HG02981 (cell line): ENCODE data around the gene DEGS1.
"Not testable (repeated sequence)": the region's sequence is repeated elsewhere in the genome, so short reads cannot be mapped to it uniquely, and the experiment has no call there.

Experiments used
- ATAC-seq: cut with Tn5 transposase; IDR thresholded peaks from one replicate; pipeline ENCODE4 v1.9.1; 2021; ENCODE audit warnings: mild to moderate bottlenecking, moderate library complexity; ENCODE audit not compliant: unreplicated experiment

The DEGS1 gene

GRCh38 chr1:224180783-224181452, 2.1 kb upstream of the DEGS1 start:
- no peak for ATAC-seq

GRCh38 chr1:224181453-224181810, 1.6 kb upstream of the DEGS1 start:
- no peak for ATAC-seq

GRCh38 chr1:224182057-224182865, 779 bp upstream of the DEGS1 start:
- peak; percentile 48 for ATAC-seq

DNA sequence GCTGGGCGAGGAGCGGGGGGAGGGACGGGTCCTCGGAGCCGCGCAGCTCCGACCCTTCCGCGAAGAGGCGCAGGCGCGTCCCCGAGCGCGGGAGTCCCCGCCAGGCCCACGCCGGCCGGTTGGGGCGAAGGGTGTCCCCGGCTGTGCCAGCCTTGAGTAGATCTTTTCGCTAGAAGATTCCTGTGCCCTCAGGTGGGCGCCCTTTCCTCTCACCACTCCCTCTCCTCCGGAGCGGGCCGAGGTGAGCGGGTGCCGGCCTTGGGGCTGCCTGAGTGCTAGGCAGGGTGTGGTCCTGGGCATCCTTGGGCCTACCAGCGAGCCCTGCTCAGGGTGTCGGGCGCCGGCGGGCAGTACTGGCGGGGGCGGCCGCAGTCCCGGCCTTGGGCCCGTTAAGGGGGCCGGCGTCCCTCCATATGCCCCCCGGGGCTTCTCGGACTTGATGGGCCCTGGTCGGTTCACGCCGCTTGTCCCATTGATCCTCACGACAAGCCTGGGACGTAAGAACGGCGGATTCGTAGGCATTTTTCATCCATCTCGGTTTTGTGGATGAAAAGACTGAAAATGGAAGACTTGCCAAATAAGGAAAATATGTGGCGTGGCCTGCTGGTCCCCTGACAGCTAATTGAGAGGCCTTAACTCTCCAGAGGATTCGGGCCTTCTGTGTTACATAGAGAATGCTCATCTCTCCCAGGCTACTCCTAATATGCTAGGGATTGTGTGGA, 712 bp downstream of the DEGS1 start:
- ATAC-seq: peak; percentile 37

DNA sequence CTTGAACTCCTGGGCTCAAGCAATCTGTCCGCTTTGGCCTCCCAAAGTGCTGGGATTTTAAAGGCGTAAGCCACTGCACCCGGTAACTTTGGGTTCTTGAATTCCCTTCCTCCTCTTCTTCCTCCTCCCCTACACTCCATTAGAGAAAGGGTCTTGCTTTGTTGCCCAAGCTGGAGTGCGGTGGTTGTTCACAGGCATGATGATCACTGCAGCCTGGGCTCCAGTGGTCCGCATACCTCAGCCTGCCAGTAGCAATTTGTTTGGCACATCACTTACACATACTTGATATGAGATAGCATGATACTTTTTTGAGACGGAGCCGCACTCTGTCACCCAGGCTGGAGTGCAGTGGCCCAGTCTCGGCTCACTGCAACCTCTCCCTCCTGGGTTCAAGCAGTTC, 2.2 kb downstream of the DEGS1 start:
- no peak for ATAC-seq

- peak; percentile 26 for ATAC-seq
These were observed 5.2 kb downstream of the DEGS1 start for GRCh38 chr1:224188286-224188685.

- ATAC-seq: no peak
These were observed 6.5 kb downstream of the DEGS1 start for GRCh38 chr1:224189561-224189960.

GRCh38 chr1:224192082-224192788, 9.2 kb downstream of the DEGS1 start:
- ATAC-seq: no peak

DNA sequence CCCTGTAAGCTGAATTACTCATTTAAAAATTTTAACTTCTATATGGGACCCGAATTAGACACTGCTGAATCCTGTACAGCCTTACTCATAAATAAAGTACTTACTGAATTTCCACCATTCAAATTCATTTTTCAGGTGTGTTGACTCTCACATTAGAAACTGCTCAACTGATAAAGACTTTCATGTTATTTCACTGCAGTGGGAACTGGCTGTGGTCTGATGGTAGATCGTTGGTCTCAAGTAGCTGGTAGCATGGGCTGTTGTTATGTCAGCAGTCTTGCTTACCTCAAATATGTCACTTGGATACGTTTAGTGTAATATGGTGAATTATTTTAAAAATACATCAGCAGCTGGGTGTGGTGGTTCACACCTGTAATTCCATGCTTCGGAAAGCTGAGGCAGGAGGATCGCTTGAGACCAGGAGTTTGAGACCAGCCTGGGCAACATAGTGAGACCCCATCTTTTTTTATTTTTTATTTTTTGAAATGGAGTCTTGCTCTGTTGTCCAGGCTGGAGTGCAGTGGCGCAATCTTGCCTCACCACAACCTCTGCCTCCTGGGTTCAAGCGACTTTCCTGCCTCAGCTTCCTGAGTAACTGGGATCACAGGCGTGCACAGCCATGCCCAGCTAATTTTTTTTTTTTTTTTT, 10.4 kb downstream of the DEGS1 start:
- ATAC-seq: no peak

DNA sequence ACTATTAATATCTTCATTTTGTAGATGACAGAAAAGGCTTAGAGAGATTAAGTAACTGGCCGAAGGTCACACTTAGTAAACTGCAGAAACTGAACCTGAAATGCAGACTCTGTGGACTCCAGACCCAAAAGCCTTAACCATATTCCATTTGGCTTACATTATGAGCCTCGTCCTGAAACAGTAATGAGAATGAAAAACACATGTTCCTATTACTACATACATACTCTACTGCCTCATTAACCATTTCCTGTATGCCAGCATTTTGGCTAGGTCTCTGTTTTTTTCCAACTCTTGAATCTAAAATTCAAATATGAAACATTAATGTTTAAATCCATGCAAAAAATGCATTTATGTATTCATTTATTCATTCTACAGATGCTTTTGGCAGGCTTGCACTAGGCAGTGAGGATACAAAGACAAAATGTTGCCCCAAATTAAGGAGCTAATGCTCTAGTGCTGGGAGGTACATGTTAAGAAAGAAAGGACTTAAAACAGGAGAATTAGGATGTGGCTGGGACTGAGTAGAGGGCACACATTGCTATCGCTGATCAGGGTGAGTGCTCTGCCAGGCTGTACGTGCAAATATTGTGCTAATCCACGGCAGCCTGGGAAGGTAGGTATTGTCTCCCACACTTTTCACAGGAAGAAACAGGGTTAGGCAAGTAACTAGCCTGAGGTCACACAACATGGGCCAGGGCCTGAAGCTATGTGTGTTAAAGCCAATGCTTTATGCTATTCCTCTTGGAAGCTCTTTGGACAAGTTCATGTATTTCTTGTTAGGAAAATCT, 14.0 kb downstream of the DEGS1 start:
- no peak for ATAC-seq

GRCh38 chr1:224198572-224198971, 15.5 kb downstream of the DEGS1 start:
- no peak for ATAC-seq

- ATAC-seq: no peak
These were observed 16.6 kb downstream of the DEGS1 start for GRCh38 chr1:224199679-224200078.

GRCh38 chr1:224201383-224201782, 18.3 kb downstream of the DEGS1 start:
- ATAC-seq: no peak

- ATAC-seq: no peak
These were observed 18.8 kb downstream of the DEGS1 start for GRCh38 chr1:224201853-224202252.

GRCh38 chr1:224203243-224204016, 20.4 kb downstream of the DEGS1 start:
- ATAC-seq: no peak

DNA sequence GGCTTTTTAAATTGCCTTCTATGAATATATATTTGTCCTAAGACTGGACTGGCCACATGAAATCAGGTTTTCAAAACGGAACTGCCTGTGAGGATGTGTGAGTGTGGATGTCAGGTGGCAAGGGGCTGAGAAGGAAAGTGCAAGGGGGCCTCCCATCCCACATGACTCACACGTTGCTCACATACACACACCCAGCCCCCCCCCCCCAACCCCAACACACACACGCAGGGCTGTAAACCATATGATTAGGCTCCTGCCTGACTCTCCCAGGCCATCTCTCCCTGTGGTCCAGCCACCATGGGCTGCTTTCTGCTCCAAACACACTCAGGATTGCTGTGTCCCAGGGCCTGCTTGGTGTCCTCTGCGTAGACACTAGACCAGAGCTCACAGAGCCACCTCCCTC, 22.4 kb downstream of the DEGS1 start:
- ATAC-seq: no peak

GRCh38 chr1:224205931-224206538, 23.0 kb downstream of the DEGS1 start:
- ATAC-seq: not testable (repeated sequence)

- ATAC-seq: no peak
These were observed 28.3 kb downstream of the DEGS1 start for GRCh38 chr1:224211206-224211962.
